CD4-positive, alpha-beta T cell treated with Interleukin-17A for 1 hour (primary cell): ENCODE results near the gene DEDD.
A peak's percentile ranks its signal among the peaks of the same experiment; 100 is the strongest.

Experiments
- DNase-seq: peaks from one replicate; pipeline ENCODE4 v3.0.0-alpha.2; 2020

DEDD gene

GRCh38 chr1:161132410-161133219 is at the start of gene DEDD:
TSS of gene DEDD (minus strand) at chr1:161132667. CDS start at chr1:161124462, 8,205 bp downstream.
- peak; percentile 97 for DNase-seq

GRCh38 chr1:161182214-161182613 is 49.7 kb upstream of the DEDD start:
- peak; percentile 82 for DNase-seq

GRCh38 chr1:161180639-161181038 is 48.2 kb upstream of the DEDD start:
- peak; percentile 47 for DNase-seq

GRCh38 chr1:161179698-161180097 is 47.2 kb upstream of the DEDD start:
- DNase-seq: no peak

- no peak for DNase-seq
These were observed 45.4 kb upstream of the DEDD start for GRCh38 chr1:161177936-161178244.

GRCh38 chr1:161177112-161177935 is 44.9 kb upstream of the DEDD start, which contains the start of gene B4GALT3:
TSS of gene B4GALT3 (minus strand) at chr1:161177507. CDS start at chr1:161176060, 1,447 bp downstream.
- peak; percentile 93 for DNase-seq

GRCh38 chr1:161176468-161177111 is 44.1 kb upstream of the DEDD start:
- DNase-seq: no peak

- DNase-seq: no peak
These were observed 43.4 kb upstream of the DEDD start for GRCh38 chr1:161175771-161176453.

GRCh38 chr1:161174911-161175310 is 42.4 kb upstream of the DEDD start:
- DNase-seq: no peak

- no peak for DNase-seq
These were observed 41.2 kb upstream of the DEDD start for GRCh38 chr1:161173711-161174110.

- DNase-seq: no peak
These were observed 40.4 kb upstream of the DEDD start for GRCh38 chr1:161172776-161173376.

GRCh38 chr1:161172349-161172748 is 39.9 kb upstream of the DEDD start:
- DNase-seq: no peak

- no peak for DNase-seq
These were observed 39.2 kb upstream of the DEDD start for GRCh38 chr1:161171696-161172095.

- no peak for DNase-seq
These were observed 38.7 kb upstream of the DEDD start for GRCh38 chr1:161171191-161171590.

- no peak for DNase-seq
These were observed 36.4 kb upstream of the DEDD start for GRCh38 chr1:161168906-161169305.

GRCh38 chr1:161166669-161167548 is 34.4 kb upstream of the DEDD start:
- no peak for DNase-seq

GRCh38 chr1:161165742-161166668 is 33.5 kb upstream of the DEDD start, which contains the start of gene PPOX:
TSS of gene PPOX (plus strand) at chr1:161166426. CDS start at chr1:161166848, 422 bp downstream.
- peak; percentile 97 for DNase-seq

- DNase-seq: no peak
These were observed 32.6 kb upstream of the DEDD start for GRCh38 chr1:161164901-161165610.

- DNase-seq: no peak
These were observed 31.3 kb upstream of the DEDD start for GRCh38 chr1:161163793-161164192.
